MM.1S (cell line): ENCODE results near the gene HIGD1B.

Experiments used
- DNase-seq: peaks from one replicate; pipeline ENCODE4 v3.0.0-alpha.2; 2015
- H2AFZ ChIP-seq: fragments of 300-600 bp; sonication (generic); 2 replicates; pipeline ENCODE4 v1.6.0; 2016; ENCODE audit warnings: antibody characterized with exemption, low read length
- H3F3A ChIP-seq: fragments of 300-600 bp; sonication (generic); 2 replicates; pipeline ENCODE4 v1.6.1; 2016; ENCODE audit warnings: mild to moderate bottlenecking, antibody characterized with exemption, low read length, moderate library complexity, mixed read lengths; ENCODE audit not compliant: insufficient read depth
- H3K27ac ChIP-seq: fragments of 300-600 bp; sonication (generic); 2 replicates; pipeline ENCODE4 v1.5.1; 2016; ENCODE audit warnings: mild to moderate bottlenecking, low read length
- H3K27me3 ChIP-seq: fragments of 300-600 bp; sonication (generic); replicated peaks from 2 replicates; pipeline ENCODE4 v1.6.0; 2016; ENCODE audit warnings: low read length; ENCODE audit not compliant: insufficient read depth
- H3K36me3 ChIP-seq: fragments of 300-600 bp; sonication (generic); replicated peaks from 2 replicates; pipeline ENCODE4 v1.6.1; 2016; ENCODE audit warnings: mild to moderate bottlenecking, low read length, mixed read lengths; ENCODE audit not compliant: insufficient read depth
- H3K4me1 ChIP-seq: fragments of 300-600 bp; sonication (generic); 2 replicates; pipeline ENCODE4 v1.6.1; 2016; ENCODE audit warnings: low read length, mixed read lengths
- H3K4me2 ChIP-seq: fragments of 300-600 bp; sonication (generic); 2 replicates; pipeline ENCODE4 v1.6.0; 2016; ENCODE audit warnings: low read depth, low read length
- H3K4me3 ChIP-seq: fragments of 300-600 bp; sonication (generic); 2 replicates; pipeline ENCODE4 v1.5.1; 2016; ENCODE audit warnings: low read length, mixed read lengths
- H3K79me2 ChIP-seq: fragments of 300-600 bp; sonication (generic); 2 replicates; pipeline ENCODE4 v1.6.1; 2016; ENCODE audit warnings: mixed run types, low read length, mixed read lengths
- H3K9ac ChIP-seq: fragments of 300-600 bp; sonication (generic); 2 replicates; pipeline ENCODE4 v1.6.1; 2016; ENCODE audit warnings: low read length, mixed read lengths
- H3K9me2 ChIP-seq: fragments of 300-600 bp; sonication (generic); replicated peaks from 2 replicates; pipeline ENCODE4 v1.6.1; 2016; ENCODE audit warnings: mild to moderate bottlenecking, low read length, mixed read lengths; ENCODE audit not compliant: insufficient read depth
- H3K9me3 ChIP-seq: fragments of 300-600 bp; sonication (generic); replicated peaks from 2 replicates; pipeline ENCODE4 v1.6.1; 2016; ENCODE audit warnings: mild to moderate bottlenecking, low read length, mixed read lengths; ENCODE audit not compliant: insufficient read depth
- H4K20me1 ChIP-seq: fragments of 300-600 bp; sonication (generic); 2 replicates; pipeline ENCODE4 v1.6.1; 2016; ENCODE audit warnings: mild to moderate bottlenecking, low read length, moderate library complexity, mixed read lengths; ENCODE audit not compliant: insufficient read depth
- CTCF ChIP-seq: fragments of 300-600 bp; sonication (generic); IDR thresholded peaks from 2 replicates; pipeline ENCODE4 v1.5.1; 2016; ENCODE audit warnings: antibody characterized with exemption, low read length, mixed read lengths
- EZH2 ChIP-seq: fragments of 300-600 bp; sonication (generic); optimal IDR thresholded peaks from 2 replicates; pipeline ENCODE3; 2017; ENCODE audit warnings: low read depth, mild to moderate bottlenecking, antibody characterized with exemption, low read length, mixed read lengths
- EZH2phosphoT487 ChIP-seq: fragments of 300-600 bp; sonication (generic); IDR thresholded peaks from 2 replicates; pipeline ENCODE4 v1.6.1; 2018; ENCODE audit warnings: antibody characterized with exemption, low read length

Gene HIGD1B

DNA sequence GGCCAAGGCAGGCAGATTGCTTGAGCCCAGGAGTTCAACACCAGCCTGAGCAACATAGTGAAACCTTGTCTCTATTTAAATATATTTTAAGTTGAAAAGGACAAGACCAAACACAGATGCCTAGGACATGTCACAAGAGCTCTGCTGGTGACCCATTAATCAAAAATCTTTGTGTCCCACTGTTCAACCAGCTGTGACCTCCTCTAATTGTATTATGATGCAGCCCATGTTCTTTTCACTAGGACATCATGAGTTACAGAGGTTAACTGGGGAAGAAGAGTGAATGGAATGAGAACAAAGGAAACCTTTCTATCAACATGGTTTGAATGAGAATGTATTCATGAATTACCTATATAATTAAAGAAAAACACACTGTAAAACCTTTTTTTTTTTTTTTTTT lies 44.6 kb downstream of the HIGD1B start:
- Histone ChIP-seq H3K9me3 (no peaks in the 10 kb centered on the region), H3K27ac (no peak overlapping the region), H3F3A (no peaks in the 10 kb centered on the region), H3K4me2 (no peak overlapping the region), H3K36me3 (0 out of 2 replicates have a peak, but pooled peaks cover 3% of the 10 kb centered on the region), H3K79me2 (peaks cover 93% of the 10 kb centered on the region), H3K9me2 (no peaks in the 10 kb centered on the region), H4K20me1 (no peaks in the 10 kb centered on the region), H3K4me3 (no peak overlapping the region), H3K4me1 (no peaks in the 10 kb centered on the region), H2AFZ (no peak overlapping the region), H3K9ac (no peak overlapping the region), H3K27me3 (no peaks in the 10 kb centered on the region)
- TF ChIP-seq CTCF = no peak
- no peak for TF ChIP-seq EZH2phosphoT487
- no peak for TF ChIP-seq EZH2
- DNase-seq = no peak

DNA sequence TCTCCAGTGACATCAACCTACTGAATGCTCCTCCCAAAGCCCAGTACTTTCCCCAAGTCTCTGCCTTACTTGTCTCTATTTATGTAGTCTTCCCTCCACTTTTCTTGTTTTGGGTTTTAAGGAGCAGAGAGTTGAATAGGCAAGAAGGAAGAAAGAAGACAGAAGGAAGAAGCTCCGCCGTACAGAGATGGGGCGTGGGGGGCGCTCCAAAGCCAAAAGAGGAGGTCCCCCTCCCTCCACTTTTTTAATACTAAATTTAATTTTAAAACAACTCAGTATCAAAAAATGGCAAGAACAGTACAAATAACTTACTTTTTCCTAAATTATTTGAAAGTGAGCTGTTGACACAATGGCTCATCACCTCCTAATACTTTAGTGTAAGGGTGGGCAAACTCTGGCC lies 47.0 kb downstream of the HIGD1B start:
- DNase-seq = no peak
- H3K36me3 ChIP-seq = 0 out of 2 replicates have a peak, but pooled peaks cover 3% of the 10 kb centered on the region
- no peak overlapping the region for H3K4me3 ChIP-seq
- no peaks in the 10 kb centered on the region for H3K9me3 ChIP-seq
- no peaks in the 10 kb centered on the region for H4K20me1 ChIP-seq
- 0 out of 2 replicates have a peak, but pooled peaks cover 8% of the 10 kb centered on the region for H3F3A ChIP-seq
- no peak overlapping the region for H3K27ac ChIP-seq
- peaks cover 88% of the 10 kb centered on the region for H3K79me2 ChIP-seq
- no peak overlapping the region for H3K4me2 ChIP-seq
- no peaks in the 10 kb centered on the region for H3K4me1 ChIP-seq
- no peaks in the 10 kb centered on the region for H3K9me2 ChIP-seq
- no peaks in the 10 kb centered on the region for H3K27me3 ChIP-seq
- no peak overlapping the region for H3K9ac ChIP-seq
- H2AFZ ChIP-seq = no peak overlapping the region
- TF ChIP-seq EZH2phosphoT487 (no peak), EZH2 (no peak), CTCF (no peak)

GRCh38 chr17:44898768-44899073 lies 51.0 kb downstream of the HIGD1B start:
- Histone ChIP-seq H3K27ac (peak overlapping the region; percentile 80), H3K4me2 (peak overlapping the region; percentile 98), H3K9me3 (no peaks in the 10 kb centered on the region), H3K4me3 (peak overlapping the region; percentile 93), H3K9me2 (no peaks in the 10 kb centered on the region), H4K20me1 (no peaks in the 10 kb centered on the region), H3K4me1 (no peaks in the 10 kb centered on the region), H3K9ac (peak overlapping the region; percentile 90), H2AFZ (peak overlapping the region; percentile 84), H3K79me2 (peaks cover 51% of the 10 kb centered on the region), H3F3A (0 out of 2 replicates have a peak, but pooled peaks cover 8% of the 10 kb centered on the region), H3K36me3 (no peaks in the 10 kb centered on the region), H3K27me3 (peaks cover 37% of the 10 kb centered on the region)
- DNase-seq = no peak
- TF ChIP-seq EZH2phosphoT487 (no peak), CTCF (no peak), EZH2 (no peak)
